ENCODE measurements around the gene CCDC13.

Gene CCDC13

GRCh38 chr3:42746455-42747450 lies 26.3 kb downstream of the CCDC13 start:
- Histone ChIP-seq H3K27me3 (replicated peaks; ENCODE audit: control insufficient read depth, insufficient read depth, low read length) (no peaks in the 10 kb centered on the region; the same call in 1 of the 2 replicates), H3K36me3 (ENCODE audit: control insufficient read depth, insufficient read depth, low read length) (no peaks in the 10 kb centered on the region), H3K4me3 (replicated peaks; ENCODE audit: low read depth, low read length) (no peak overlapping the region)
- TF ChIP-seq CTCF (IDR thresholded peaks at IDR 0.05; ENCODE audit: insufficient read depth, low read length, poor library complexity, severe bottlenecking), result no peak
- no peak for DNase-seq (ENCODE audit: extremely low read depth, insufficient read length)

GRCh38 chr3:42745776-42746454 lies 27.1 kb downstream of the CCDC13 start:
- H3K27me3 ChIP-seq (replicated peaks; ENCODE audit: control insufficient read depth, insufficient read depth, low read length), result no peaks in the 10 kb centered on the region; the same call in 1 of the 2 replicates
- no peak for TF ChIP-seq CTCF (IDR thresholded peaks at IDR 0.05; ENCODE audit: insufficient read depth, low read length, poor library complexity, severe bottlenecking)
- no peaks in the 10 kb centered on the region for H3K36me3 ChIP-seq (ENCODE audit: control insufficient read depth, insufficient read depth, low read length)
- H3K4me3 ChIP-seq (replicated peaks; ENCODE audit: low read depth, low read length), result no peak overlapping the region
- no peak for DNase-seq (ENCODE audit: extremely low read depth, insufficient read length)

DNA sequence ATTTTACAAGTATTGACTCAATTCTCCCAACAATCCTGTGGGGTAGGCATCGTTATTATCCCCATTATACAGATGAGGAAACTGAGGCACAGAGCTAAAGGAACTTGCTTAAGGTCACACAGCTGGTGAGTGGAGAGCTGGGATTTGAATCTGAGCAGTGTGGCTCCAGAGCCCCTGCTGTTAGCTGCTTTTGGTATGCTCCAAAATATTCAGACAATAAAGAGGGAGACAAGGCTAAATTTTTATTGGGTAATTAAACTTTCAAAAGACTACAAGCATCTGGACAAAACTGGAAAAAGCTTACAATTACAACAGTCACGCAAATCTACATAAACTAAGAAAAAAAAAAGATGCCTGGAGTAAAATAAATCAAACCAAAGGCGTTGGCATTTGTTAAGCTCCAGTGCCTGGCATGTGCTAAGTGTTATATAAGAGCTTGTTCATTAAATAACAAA lies 27.7 kb downstream of the CCDC13 start:
- no peak for DNase-seq (ENCODE audit: extremely low read depth, insufficient read length)
- TF ChIP-seq CTCF (IDR thresholded peaks at IDR 0.05; ENCODE audit: insufficient read depth, low read length, poor library complexity, severe bottlenecking), result no peak
- Histone ChIP-seq H3K27me3 (replicated peaks; ENCODE audit: control insufficient read depth, insufficient read depth, low read length) (no peaks in the 10 kb centered on the region; the same call in 1 of the 2 replicates), H3K4me3 (replicated peaks; ENCODE audit: low read depth, low read length) (no peak overlapping the region), H3K36me3 (ENCODE audit: control insufficient read depth, insufficient read depth, low read length) (no peaks in the 10 kb centered on the region)

GRCh38 chr3:42743204-42743995 lies 29.7 kb downstream of the CCDC13 start:
- Histone ChIP-seq H3K36me3 (ENCODE audit: control insufficient read depth, insufficient read depth, low read length) (no peaks in the 10 kb centered on the region), H3K4me3 (replicated peaks; ENCODE audit: low read depth, low read length) (no peak overlapping the region), H3K27me3 (replicated peaks; ENCODE audit: control insufficient read depth, insufficient read depth, low read length) (no peaks in the 10 kb centered on the region; the same call in 1 of the 2 replicates)
- no peak for DNase-seq (ENCODE audit: extremely low read depth, insufficient read length)
- no peak for TF ChIP-seq CTCF (IDR thresholded peaks at IDR 0.05; ENCODE audit: insufficient read depth, low read length, poor library complexity, severe bottlenecking)

DNA sequence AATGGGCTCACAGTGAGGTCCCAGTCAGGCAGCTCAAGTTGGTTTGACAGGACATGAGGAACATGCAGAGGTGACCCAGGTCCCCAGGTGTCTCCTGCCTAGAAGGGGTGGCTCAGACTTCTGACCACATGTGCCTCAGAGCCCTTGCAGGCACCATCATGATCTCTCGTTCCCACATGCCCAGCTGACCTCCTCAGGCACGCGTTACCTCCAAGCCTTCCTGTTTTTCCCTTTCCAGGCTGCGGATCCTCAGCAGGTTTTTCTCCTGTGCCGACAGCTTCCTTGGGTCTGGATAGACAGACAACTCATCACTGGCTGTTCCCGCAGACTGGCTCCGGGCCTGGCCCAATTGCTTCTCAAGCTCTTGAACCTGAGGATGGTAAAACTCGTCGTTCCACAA lies 30.4 kb downstream of the CCDC13 start:
- DNase-seq (ENCODE audit: extremely low read depth, insufficient read length), result no peak
- no peaks in the 10 kb centered on the region for H3K36me3 ChIP-seq (ENCODE audit: control insufficient read depth, insufficient read depth, low read length)
- H3K4me3 ChIP-seq (replicated peaks; ENCODE audit: low read depth, low read length), result no peak overlapping the region
- TF ChIP-seq CTCF (IDR thresholded peaks at IDR 0.05; ENCODE audit: insufficient read depth, low read length, poor library complexity, severe bottlenecking), result no peak
- H3K27me3 ChIP-seq (replicated peaks; ENCODE audit: control insufficient read depth, insufficient read depth, low read length), result no peaks in the 10 kb centered on the region; the same call in 1 of the 2 replicates
